ENCODE data around the gene BMPR1B.
A peak's percentile ranks its signal among the peaks of the same experiment; 100 is the strongest.

DNA sequence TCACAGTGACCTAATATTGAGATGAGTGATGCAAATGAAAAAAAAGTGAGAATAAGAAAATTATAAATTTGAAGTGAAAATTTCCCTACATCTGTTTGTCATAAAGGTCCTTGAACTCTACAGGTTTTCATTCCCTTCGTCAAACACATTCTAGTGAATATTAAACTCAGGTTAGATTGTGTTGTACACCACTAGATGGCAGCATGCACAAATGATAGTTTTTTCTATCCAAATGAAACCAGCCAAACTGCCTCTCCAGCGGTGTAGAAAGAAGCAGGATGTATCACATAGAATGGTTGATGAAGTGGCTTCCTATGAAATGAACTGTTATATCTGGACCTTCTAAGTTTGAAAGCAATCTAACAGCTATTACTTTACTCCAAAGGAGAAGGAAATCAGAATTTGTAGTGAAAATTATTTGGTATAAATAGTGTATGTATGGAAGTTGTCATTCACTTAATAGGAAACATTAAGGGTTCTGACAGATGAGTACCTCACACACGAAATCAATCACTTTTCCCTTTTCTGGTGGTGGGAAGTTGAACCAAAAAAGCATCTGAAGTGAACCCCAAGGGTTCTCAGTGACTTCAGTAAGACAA, 408.3 kb downstream of the BMPR1B start:
- TF ChIP-seq DPF2 (IDR thresholded peaks at IDR 0.05) (no peak), E2F1 (CRISPR knock-in tag; IDR thresholded peaks at IDR 0.05) (no peak), CTCF (IDR thresholded peaks at IDR 0.05 in 2 of 3, conservative IDR thresholded peaks at IDR 0.05 in 1 of 3; ENCODE audit: insufficient read depth in 2 of 3, low read depth in 1 of 3, low read length in 3 of 3) (peak; percentile 42 to 76 (median 57); a peak in 4 of 6 replicates), REST (IDR thresholded peaks at IDR 0.05; ENCODE audit: borderline replicate concordance) (peak; percentile 84), REST (CRISPR knock-in tag; IDR thresholded peaks at IDR 0.05; ENCODE audit: low read depth) (no peak), EP300 (IDR thresholded peaks at IDR 0.05; ENCODE audit: low read length) (no peak), SIN3A (IDR thresholded peaks at IDR 0.05; ENCODE audit: borderline replicate concordance in 2 of 2, control insufficient read depth in 1 of 2, low read depth in 2 of 2, low read length in 2 of 2) (no peak), HDAC2 (IDR thresholded peaks at IDR 0.05) (no peak), ATF3 (IDR thresholded peaks at IDR 0.05) (no peak), ATF3 (CRISPR knock-in tag; conservative IDR thresholded peaks at IDR 0.05) (no peak)
- TF ChIP-seq, protein P1, sequence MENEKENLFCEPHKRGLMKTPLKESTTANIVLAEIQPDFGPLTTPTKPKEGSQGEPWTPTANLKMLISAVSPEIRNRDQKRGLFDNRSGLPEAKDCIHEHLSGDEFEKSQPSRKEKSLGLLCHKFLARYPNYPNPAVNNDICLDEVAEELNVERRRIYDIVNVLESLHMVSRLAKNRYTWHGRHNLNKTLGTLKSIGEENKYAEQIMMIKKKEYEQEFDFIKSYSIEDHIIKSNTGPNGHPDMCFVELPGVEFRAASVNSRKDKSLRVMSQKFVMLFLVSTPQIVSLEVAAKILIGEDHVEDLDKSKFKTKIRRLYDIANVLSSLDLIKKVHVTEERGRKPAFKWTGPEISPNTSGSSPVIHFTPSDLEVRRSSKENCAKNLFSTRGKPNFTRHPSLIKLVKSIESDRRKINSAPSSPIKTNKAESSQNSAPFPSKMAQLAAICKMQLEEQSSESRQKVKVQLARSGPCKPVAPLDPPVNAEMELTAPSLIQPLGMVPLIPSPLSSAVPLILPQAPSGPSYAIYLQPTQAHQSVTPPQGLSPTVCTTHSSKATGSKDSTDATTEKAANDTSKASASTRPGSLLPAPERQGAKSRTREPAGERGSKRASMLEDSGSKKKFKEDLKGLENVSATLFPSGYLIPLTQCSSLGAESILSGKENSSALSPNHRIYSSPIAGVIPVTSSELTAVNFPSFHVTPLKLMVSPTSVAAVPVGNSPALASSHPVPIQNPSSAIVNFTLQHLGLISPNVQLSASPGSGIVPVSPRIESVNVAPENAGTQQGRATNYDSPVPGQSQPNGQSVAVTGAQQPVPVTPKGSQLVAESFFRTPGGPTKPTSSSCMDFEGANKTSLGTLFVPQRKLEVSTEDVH (IDR thresholded peaks at IDR 0.05; ENCODE audit: low read depth, partially characterized antibody) = no peak
- TF ChIP-seq, protein P2, sequence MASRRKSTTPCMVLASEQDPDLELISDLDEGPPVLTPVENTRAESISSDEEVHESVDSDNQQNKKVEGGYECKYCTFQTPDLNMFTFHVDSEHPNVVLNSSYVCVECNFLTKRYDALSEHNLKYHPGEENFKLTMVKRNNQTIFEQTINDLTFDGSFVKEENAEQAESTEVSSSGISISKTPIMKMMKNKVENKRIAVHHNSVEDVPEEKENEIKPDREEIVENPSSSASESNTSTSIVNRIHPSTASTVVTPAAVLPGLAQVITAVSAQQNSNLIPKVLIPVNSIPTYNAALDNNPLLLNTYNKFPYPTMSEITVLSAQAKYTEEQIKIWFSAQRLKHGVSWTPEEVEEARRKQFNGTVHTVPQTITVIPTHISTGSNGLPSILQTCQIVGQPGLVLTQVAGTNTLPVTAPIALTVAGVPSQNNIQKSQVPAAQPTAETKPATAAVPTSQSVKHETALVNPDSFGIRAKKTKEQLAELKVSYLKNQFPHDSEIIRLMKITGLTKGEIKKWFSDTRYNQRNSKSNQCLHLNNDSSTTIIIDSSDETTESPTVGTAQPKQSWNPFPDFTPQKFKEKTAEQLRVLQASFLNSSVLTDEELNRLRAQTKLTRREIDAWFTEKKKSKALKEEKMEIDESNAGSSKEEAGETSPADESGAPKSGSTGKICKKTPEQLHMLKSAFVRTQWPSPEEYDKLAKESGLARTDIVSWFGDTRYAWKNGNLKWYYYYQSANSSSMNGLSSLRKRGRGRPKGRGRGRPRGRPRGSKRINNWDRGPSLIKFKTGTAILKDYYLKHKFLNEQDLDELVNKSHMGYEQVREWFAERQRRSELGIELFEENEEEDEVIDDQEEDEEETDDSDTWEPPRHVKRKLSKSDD (conservative IDR thresholded peaks at IDR 0.05; ENCODE audit: low read length) = no peak
